ENCODE measurements around the gene ZNF224. TPM values are rescaled to one million over a fixed set of nuclear protein-coding genes. Genes with fewer than 3 reads are reported as not detected.
A peak's percentile ranks its signal among the peaks of the same experiment; 100 is the strongest.

The ZNF224 gene
- total RNA-seq, 1 experiment from 2014 or later: 24.7 TPM

GRCh38 chr19:44109458-44109857, 15.3 kb downstream of the ZNF224 start:
- Histone ChIP-seq H3K27me3 (replicated peaks; ENCODE audit: control insufficient read depth, insufficient read depth, low read length) (no peaks in the 10 kb centered on the region), H3K36me3 (ENCODE audit: control insufficient read depth, insufficient read depth, low read length) (peaks cover 5% of the 10 kb centered on the region; the same call in 1 of the 2 replicates), H3K4me3 (ENCODE audit: low read depth, low read length) (no peak overlapping the region), H3K4me1 (no peaks in the 10 kb centered on the region), H3K9me3 (no peaks in the 10 kb centered on the region)
- ChIA-PET CTCF (no interaction called here), POLR2A (no interaction called here)
- DNase-seq: no peak
- H3K36me3 Mint-ChIP-seq (ENCODE audit: insufficient read depth, unreplicated experiment): peaks cover 35% of the 10 kb centered on the region
- peaks cover 23% of the 10 kb centered on the region for H3K9me3 Mint-ChIP-seq (ENCODE audit: unreplicated experiment)
- H3K4me1 Mint-ChIP-seq (ENCODE audit: low read depth, unreplicated experiment): peaks cover 7% of the 10 kb centered on the region
- no peak for TF ChIP-seq CTCF (IDR thresholded peaks at IDR 0.05; ENCODE audit: insufficient read depth in 1 of 2, low read depth in 1 of 2, low read length in 1 of 2, severe bottlenecking in 1 of 2, unreplicated experiment in 1 of 2)
- H3K4me3 Mint-ChIP-seq (ENCODE audit: unreplicated experiment): no peak overlapping the region
- H3K27me3 Mint-ChIP-seq (ENCODE audit: insufficient read depth, unreplicated experiment): no peaks in the 10 kb centered on the region
- H3K27ac Mint-ChIP-seq (ENCODE audit: unreplicated experiment): no peak overlapping the region
- intact Hi-C loops (cut with micrococcal nuclease; ENCODE audit: unreplicated experiment): no loop called here
- BruUV-seq (replicated peaks): no TSS peak

- no peak for TF ChIP-seq CTCF (IDR thresholded peaks at IDR 0.05; ENCODE audit: insufficient read depth in 1 of 2, low read depth in 1 of 2, low read length in 1 of 2, severe bottlenecking in 1 of 2, unreplicated experiment in 1 of 2)
- H3K4me3 ChIP-seq (ENCODE audit: low read depth, low read length): peak overlapping the region; percentile 64
- ChIA-PET CTCF (no interaction called here), POLR2A (no interaction called here)
- peaks cover 3% of the 10 kb centered on the region; the same call in 1 of the 2 replicates for H3K36me3 ChIP-seq (ENCODE audit: control insufficient read depth, insufficient read depth, low read length)
- no peaks in the 10 kb centered on the region for H3K9me3 ChIP-seq
- H3K4me1 Mint-ChIP-seq (ENCODE audit: low read depth, unreplicated experiment): peaks cover 7% of the 10 kb centered on the region
- intact Hi-C loops (cut with micrococcal nuclease; ENCODE audit: unreplicated experiment): loop anchor here (10.0 kb wide), 1 partner anchor 287 kb away; the partner anchor contains the start of gene ZNF283
- peaks cover 14% of the 10 kb centered on the region for H3K9me3 Mint-ChIP-seq (ENCODE audit: unreplicated experiment)
- no peaks in the 10 kb centered on the region for H3K4me1 ChIP-seq
- H3K36me3 Mint-ChIP-seq (ENCODE audit: insufficient read depth, unreplicated experiment): peaks cover 21% of the 10 kb centered on the region
- no peak overlapping the region for H3K27ac Mint-ChIP-seq (ENCODE audit: unreplicated experiment)
- H3K27me3 ChIP-seq (replicated peaks; ENCODE audit: control insufficient read depth, insufficient read depth, low read length): no peaks in the 10 kb centered on the region
- BruUV-seq (replicated peaks): no TSS peak
- peak overlapping the region; percentile 91 for H3K4me3 Mint-ChIP-seq (ENCODE audit: unreplicated experiment)
- peak; percentile 37 to 61 for DNase-seq
- no peaks in the 10 kb centered on the region for H3K27me3 Mint-ChIP-seq (ENCODE audit: insufficient read depth, unreplicated experiment)
Observed at GRCh38 chr19:44111910-44112463, 17.8 kb downstream of the ZNF224 start.

GRCh38 chr19:44112802-44113137, 18.6 kb downstream of the ZNF224 start:
- Mint-ChIP-seq H3K27ac (ENCODE audit: unreplicated experiment) (peak overlapping the region; percentile 75), H3K36me3 (ENCODE audit: insufficient read depth, unreplicated experiment) (peaks cover 13% of the 10 kb centered on the region), H3K4me1 (ENCODE audit: low read depth, unreplicated experiment) (peaks cover 7% of the 10 kb centered on the region), H3K4me3 (ENCODE audit: unreplicated experiment) (peak overlapping the region; percentile 91), H3K9me3 (ENCODE audit: unreplicated experiment) (peaks cover 7% of the 10 kb centered on the region), H3K27me3 (ENCODE audit: insufficient read depth, unreplicated experiment) (no peaks in the 10 kb centered on the region)
- Histone ChIP-seq H3K4me3 (ENCODE audit: low read depth, low read length) (peak overlapping the region; percentile 64), H3K27me3 (replicated peaks; ENCODE audit: control insufficient read depth, insufficient read depth, low read length) (no peaks in the 10 kb centered on the region), H3K36me3 (ENCODE audit: control insufficient read depth, insufficient read depth, low read length) (0 out of 2 replicates have a peak, but pooled peaks cover 1% of the 10 kb centered on the region), H3K4me1 (no peaks in the 10 kb centered on the region), H3K9me3 (no peaks in the 10 kb centered on the region)
- no peak for TF ChIP-seq CTCF (IDR thresholded peaks at IDR 0.05; ENCODE audit: insufficient read depth in 1 of 2, low read depth in 1 of 2, low read length in 1 of 2, severe bottlenecking in 1 of 2, unreplicated experiment in 1 of 2)
- ChIA-PET CTCF (interaction anchor here (0.6 kb wide), 1 partner anchor 46 kb away, joined by 3 read pairs; no protein-coding TSS in a partner anchor), POLR2A (interaction anchor here (0.6 to 1.0 kb wide), 3 partner anchors 52 to 733 kb away, joined by 3 to 7 read pairs (median 3); partner anchors contain the start of gene ZNF226)
- BruUV-seq (replicated peaks): no TSS peak
- no peak for DNase-seq
- intact Hi-C loops (cut with micrococcal nuclease; ENCODE audit: unreplicated experiment): loop anchor here (1.0 to 10.0 kb wide), 12 partner anchors 18 to 388 kb away; partner anchors contain the start of genes ZNF155, ZNF180, ZNF224 and ZNF227
